Myocyte (in vitro differentiated cells): Measurements from ENCODE around the gene DPH7. TPM values are rescaled to one million over a fixed set of nuclear protein-coding genes. Genes with fewer than 3 reads are reported as not detected.
"Not testable (repeated sequence)": the region's sequence is repeated elsewhere in the genome, so short reads cannot be mapped to it uniquely, and the experiment has no call there.

Experiments
- DNase-seq: peaks from one replicate; pipeline ENCODE4 v3.0.0-alpha.2; 2012; ENCODE audit warnings: low read depth
- total RNA-seq: library from RNA; depleted of rRNA; stranded (reverse); fragments of >200 nt; gene quantifications from 2 replicates; pipeline ENCODE4 v1.2.3, GENCODE V29; 2014

DPH7 gene
- total RNA-seq, 1 donor from 2014 or later: 30.6 TPM

- DNase-seq: no peak
These were observed 57.9 kb downstream of the DPH7 start for GRCh38 chr9:137520614-137521404.

DNA sequence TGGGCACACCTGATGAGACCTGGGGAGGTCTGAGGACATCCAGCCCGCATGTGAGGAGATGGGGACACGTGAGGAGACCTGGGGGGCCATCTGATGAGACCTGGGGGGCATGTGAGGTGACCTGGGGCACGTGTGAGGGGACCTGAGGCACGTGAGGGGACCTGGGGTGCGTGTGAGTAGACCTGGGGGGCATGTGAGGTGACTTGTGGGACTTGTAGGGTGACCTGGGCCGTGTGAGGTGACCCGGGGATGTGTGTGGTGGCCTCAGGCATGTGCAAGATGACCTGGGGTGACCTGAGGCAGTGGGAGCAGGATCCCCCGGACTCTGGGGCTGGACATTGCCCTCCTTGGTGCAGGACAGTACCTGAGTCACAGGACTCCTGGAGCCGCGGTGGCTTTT is 59.2 kb downstream of the DPH7 start:
- DNase-seq: no peak

DNA sequence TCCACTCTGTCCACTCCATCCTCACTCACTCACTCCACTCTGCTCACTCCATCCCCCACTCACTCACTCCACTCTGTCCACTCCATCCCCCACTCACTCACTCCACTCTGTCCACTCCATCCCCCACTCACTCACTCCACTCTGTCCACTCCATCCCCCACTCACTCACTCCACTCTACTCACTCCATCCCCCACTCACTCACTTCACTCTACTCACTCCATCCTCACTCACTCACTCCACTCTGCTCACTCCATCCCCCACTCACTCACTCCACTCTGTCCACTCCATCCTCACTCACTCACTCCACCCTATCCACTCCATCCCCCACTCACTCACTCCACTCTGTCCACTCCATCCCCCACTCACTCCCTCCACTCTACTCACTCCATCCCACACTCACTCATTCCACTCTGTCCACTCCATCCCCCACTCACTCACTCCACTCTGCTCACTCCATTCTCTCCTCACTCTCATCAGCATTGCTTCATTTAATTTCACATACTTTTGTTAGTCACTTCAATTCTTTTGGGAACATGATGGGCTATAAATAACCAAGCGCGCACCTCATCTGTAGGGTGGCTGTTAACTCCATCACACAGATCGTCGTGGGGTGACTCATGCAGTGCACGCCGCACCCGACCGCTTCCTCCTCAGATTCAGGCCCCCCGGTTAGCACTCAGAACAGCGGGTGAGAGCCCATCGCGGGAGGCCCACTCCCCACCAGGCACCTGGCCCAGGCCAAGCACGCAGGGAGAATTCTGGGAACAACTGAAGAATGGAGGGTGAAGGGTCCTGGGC is 59.9 kb downstream of the DPH7 start:
- not testable (repeated sequence) for DNase-seq

GRCh38 chr9:137516144-137516917 is 62.4 kb downstream of the DPH7 start:
- peak; percentile 33 for DNase-seq

- DNase-seq: no peak
These were observed 63.4 kb downstream of the DPH7 start for GRCh38 chr9:137515338-137515724.

DNA sequence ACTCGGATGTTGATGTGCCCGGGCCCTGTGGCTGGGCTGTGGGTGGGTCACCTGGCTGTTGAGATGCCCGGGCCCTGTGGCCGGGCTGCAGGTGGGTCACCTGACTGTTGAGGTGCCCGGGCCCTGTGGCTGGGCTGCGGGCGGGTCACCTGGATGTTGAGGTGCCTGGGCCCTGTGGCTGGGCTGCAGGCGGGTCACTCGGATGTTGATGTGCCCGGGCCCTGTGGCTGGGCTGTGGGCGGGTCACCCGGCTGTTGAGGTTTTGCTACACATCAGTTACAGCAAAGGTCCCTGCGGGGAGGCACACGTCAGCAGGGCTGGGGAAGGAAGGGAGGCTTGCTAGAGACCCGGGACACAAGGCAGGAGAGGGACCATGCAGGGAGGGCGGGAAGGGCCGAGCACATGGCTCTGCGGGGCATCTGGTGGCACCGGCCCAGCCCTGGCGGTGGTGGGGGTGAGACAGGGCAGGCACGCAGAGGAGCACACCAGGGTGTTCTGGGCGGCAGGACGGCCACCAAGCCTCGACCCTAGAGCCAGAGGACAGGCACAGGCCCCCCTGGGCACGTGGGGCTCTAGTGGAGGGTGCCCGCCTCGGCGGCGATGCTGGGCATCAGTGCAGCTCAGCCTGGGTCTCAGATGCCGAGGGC is 63.9 kb downstream of the DPH7 start:
- no peak for DNase-seq

- DNase-seq: not testable (repeated sequence)
These were observed 64.7 kb downstream of the DPH7 start for GRCh38 chr9:137513801-137514570.

- not testable (repeated sequence) for DNase-seq
These were observed 65.6 kb downstream of the DPH7 start for GRCh38 chr9:137513136-137513535.

DNA sequence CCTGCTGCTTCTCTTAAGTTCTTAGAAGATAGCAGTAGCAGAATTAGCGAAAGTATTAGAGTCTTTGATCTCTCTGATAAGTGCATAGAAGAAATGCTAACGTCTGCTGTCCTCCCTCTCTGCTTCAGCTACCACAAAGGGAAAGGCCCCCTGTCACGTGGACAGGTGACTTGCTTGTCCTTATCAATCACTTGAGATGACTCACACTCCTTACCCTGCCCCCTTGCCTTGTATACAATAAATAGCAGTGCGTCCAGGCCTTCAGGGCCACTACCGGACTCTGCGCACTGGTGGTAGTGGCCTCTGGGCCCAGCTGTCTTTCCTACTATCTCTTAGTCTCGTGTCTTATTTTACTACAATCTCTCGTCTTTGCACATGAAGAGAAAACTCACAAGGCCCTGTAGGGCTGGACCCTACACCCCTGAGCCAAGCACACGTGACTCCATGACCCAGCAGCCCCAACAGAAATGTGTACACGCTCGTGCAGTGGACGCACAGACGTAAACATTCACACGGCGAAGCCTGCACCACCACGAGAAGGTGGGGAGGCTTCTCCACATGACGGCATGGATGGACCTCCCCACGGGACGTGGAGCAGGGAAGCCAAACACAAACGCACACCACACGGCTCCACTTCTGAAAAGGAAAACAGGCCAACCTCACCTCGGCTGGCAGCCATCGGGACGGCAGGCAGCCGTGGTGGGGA is 66.8 kb downstream of the DPH7 start:
- no peak for DNase-seq

GRCh38 chr9:137511126-137511525 is 67.6 kb downstream of the DPH7 start:
- DNase-seq: not testable (repeated sequence)

GRCh38 chr9:137509198-137509597 is 69.5 kb downstream of the DPH7 start:
- no peak for DNase-seq

DNA sequence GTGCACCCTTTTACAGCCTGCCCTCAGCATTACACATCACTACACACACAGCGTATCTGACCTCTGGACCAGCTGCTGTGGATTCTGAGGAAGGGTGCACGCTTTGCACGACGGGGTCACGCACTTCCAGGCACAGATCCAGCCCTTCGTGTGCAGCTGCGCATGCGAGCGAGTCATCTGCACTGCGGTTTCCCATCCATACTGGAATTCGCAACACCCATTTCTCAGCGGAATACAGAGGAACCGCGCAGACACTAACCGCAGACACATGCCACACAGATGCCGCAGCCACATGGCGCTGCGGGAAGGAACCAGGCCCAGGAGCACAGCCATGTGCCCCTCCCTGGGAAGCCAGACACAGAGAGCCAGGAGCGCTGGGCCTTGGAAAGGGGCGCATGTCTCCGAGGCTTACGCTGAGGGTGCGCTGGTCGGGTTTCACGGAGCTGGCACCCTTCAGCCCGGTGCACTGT is 72.0 kb downstream of the DPH7 start:
- DNase-seq: no peak

GRCh38 chr9:137506274-137506673 is 72.5 kb downstream of the DPH7 start:
- DNase-seq: no peak

DNA sequence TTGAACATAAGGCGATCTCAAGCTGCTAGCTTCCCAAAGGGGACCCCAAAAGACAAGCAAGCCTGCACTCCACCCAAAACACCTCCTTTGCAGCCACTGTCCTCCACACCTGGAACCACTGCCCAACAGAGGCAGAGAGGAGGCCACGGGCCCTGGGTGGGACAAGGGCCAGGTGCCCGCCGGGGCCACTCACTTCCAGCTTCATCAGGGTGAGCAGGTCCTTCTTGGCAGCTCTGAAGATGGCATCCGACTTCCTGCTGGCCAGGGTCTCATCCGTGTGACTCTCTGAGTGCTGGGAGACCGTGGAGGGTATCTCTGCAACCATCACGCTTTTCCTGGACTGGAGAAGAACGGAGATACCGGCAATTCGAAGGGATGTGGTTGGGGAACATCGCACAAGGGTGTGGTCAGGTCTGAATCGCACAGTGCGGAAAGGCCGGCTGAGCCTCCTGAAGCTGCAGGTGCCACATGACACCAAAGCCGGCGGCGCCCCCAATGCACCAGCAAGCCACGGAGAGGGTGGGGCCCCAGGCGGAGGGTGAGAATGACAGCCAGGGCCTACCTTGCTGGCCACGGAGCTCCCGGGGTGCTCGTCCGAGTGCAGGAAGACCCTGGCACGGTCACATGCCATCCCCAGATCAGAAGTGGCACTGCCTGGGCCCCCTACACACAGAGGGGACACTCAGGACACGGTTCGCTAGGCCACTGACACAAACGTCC is 73.1 kb downstream of the DPH7 start:
- no peak for DNase-seq

Other genes with a start within 250 kb of the DPH7 start
- gene EXD3, start 155.8 kb downstream of the DPH7 start, total RNA-seq: 12.5 and 15.3 TPM in 2 replicates
- 1.2 and 3.1 TPM in 2 replicates for gene NOXA1, start 155.5 kb downstream of the DPH7 start, total RNA-seq
- gene ENTPD8, start 137.6 kb downstream of the DPH7 start, total RNA-seq: 0.19 and 0.31 TPM in 2 replicates
- gene NSMF, start 119.6 kb downstream of the DPH7 start, total RNA-seq: 53.9 and 69.9 TPM in 2 replicates
- 1.3 and 1.5 TPM in 2 replicates for gene PNPLA7, start 28.5 kb downstream of the DPH7 start, total RNA-seq
- 64.9 and 75.1 TPM in 2 replicates for gene MRPL41, start 27.0 kb downstream of the DPH7 start, total RNA-seq
- 28.3 and 29.6 TPM in 2 replicates for gene ZMYND19, start 11.6 kb upstream of the DPH7 start, total RNA-seq
- 20.3 and 39.5 TPM in 2 replicates for gene ARRDC1, start 26.8 kb upstream of the DPH7 start, total RNA-seq
- 27.3 and 40.4 TPM in 2 replicates for gene EHMT1, start 40.1 kb upstream of the DPH7 start, total RNA-seq